ENCODE results near the gene PTGER1.

PTGER1 gene

DNA sequence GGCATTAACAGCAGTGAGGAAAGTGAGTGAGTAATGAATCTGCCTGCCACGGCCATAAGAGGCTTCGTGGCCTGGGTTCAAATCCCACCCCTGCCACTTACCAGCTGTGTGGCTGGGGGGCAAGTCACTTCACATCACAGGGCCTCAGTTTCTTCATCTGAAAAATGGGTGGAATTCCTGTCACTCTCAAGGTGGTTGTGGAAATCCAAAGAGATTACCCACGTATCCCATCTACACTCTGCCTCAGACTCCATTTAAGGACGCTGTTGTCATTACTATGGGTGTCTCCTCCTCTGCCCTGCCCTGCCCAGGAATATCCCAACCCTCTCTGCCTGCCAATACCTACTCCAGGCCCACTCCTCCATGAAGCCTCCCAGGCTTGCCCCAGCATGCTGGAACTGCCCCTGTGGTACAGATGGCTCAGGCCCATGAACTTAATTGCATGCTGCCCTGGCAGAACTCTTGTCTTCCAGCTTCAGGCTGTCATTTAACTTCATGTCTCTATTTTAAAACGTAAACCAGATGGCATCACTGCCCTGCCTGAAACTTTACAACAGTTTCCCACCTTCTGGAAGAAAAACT is 17.7 kb upstream of the PTGER1 start:
- no peak for DNase-seq (ENCODE audit: low spot score in 2 of 2)
- H3K36me3 Mint-ChIP-seq: peaks cover 29% of the 10 kb centered on the region
- H3K4me1 Mint-ChIP-seq: peaks cover 18% of the 10 kb centered on the region
- no peaks in the 10 kb centered on the region for H3K9me3 Mint-ChIP-seq
- H3K4me3 Mint-ChIP-seq: no peak overlapping the region
- ATAC-seq: no peak
- peak overlapping the region; percentile 51 for H3K27ac Mint-ChIP-seq

DNA sequence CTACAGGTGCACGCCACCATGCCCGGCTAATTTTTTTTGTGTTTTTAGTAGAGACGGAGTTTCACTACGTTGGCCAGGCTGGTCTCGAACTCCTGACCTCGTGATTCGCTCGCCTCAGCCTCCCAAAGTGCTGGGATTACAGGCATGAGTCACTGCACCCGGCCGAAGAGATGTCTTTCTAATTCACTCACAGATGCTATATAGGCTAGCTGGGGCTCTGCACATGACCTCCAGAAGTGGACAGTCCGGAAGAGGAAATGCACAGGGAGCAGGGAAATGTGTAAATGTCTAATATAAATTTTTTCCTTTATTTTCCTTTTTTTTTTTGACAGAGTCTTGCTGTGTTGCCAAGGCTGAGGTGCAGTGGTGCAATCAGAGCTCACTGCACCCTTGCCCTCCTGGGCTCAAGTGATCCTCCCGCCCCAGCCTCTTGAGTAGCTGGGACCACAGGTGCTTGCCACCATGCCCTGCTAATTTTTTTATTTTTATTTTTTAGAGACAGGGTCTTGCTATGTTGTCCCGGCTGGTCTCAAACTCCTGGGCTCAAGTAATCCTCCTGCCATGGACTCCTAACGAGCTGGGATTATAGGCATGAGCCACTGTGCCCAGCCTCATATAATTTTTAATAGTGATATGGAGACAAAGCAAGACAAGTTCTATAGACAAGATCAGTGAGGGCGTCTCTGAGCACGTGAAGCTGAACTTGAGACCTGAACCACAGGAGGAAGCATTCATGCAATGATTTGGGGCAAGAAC is 12.4 kb upstream of the PTGER1 start:
- H3K4me1 Mint-ChIP-seq: peaks cover 7% of the 10 kb centered on the region
- H3K9me3 Mint-ChIP-seq: no peaks in the 10 kb centered on the region
- no peak overlapping the region for H3K27ac Mint-ChIP-seq
- ATAC-seq: no peak
- peaks cover 37% of the 10 kb centered on the region for H3K36me3 Mint-ChIP-seq
- no peak overlapping the region for H3K4me3 Mint-ChIP-seq
- DNase-seq (ENCODE audit: low spot score in 2 of 2): no peak

DNA sequence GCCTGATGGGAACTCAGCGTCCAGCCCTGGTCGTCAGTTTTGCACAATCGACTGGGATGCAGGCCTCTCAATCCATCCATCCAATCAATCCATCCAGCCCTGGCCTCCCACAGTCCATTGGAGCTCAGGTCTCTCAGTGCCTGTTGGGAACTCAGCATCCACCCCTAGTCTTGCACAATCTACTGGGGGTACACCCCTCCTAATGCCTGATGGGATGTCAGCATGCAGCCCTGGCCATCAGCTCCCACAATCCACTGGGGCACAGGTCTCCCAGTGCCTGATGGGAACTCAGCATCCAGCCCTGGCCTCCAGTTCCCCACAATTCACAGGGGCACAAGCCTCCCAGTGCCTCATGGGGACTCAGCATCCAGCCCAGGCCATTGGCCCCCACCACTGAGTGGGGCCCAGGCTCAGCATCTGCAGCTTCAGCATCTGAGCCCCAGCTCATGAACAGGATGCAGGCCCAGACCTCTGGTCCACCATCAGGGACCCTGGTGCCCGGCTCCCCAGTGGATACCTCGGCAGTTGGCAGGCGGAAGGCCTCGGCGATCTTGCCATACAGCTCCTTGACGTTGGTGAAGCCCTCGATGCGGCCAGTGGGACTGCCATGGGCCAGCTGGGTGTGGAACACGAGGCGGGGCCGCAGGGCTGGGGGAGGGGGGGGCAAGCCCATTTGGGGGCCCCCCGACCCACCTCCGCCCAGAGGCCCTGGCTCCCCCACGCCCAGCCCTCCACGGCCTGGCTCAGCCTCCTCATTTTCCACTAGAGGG is 7.2 kb upstream of the PTGER1 start:
- ATAC-seq: no peak
- Mint-ChIP-seq H3K4me1 (peaks cover 21% of the 10 kb centered on the region), H3K36me3 (peaks cover 14% of the 10 kb centered on the region), H3K4me3 (no peak overlapping the region), H3K27ac (no peak overlapping the region), H3K9me3 (no peaks in the 10 kb centered on the region)
- DNase-seq (ENCODE audit: low spot score in 2 of 2): no peak

DNA sequence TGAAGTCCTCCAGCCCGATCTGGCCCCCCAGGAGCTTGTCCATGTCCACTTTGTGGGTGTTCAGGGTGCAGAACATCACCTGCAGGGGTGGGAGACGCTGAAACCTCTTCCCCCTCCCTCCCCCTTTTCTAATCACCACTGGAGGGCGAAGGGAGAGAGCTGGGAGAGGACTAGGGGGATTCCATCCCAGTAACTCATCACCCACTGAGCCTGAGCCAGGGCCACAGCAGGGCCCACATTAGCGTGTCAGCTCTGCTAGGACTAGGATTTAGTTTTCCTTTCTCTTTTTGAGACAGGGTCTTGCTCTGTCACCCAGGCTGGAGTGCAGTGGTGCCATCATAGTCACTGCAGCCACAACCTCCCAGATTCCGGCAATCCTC is 5.5 kb upstream of the PTGER1 start:
- no peak for DNase-seq (ENCODE audit: low spot score in 2 of 2)
- peaks cover 6% of the 10 kb centered on the region for H3K36me3 Mint-ChIP-seq
- H3K9me3 Mint-ChIP-seq: no peaks in the 10 kb centered on the region
- H3K4me3 Mint-ChIP-seq: peak overlapping the region; percentile 64
- peak overlapping the region; percentile 80 for H3K27ac Mint-ChIP-seq
- ATAC-seq: peak; percentile 55
- H3K4me1 Mint-ChIP-seq: peaks cover 29% of the 10 kb centered on the region

DNA sequence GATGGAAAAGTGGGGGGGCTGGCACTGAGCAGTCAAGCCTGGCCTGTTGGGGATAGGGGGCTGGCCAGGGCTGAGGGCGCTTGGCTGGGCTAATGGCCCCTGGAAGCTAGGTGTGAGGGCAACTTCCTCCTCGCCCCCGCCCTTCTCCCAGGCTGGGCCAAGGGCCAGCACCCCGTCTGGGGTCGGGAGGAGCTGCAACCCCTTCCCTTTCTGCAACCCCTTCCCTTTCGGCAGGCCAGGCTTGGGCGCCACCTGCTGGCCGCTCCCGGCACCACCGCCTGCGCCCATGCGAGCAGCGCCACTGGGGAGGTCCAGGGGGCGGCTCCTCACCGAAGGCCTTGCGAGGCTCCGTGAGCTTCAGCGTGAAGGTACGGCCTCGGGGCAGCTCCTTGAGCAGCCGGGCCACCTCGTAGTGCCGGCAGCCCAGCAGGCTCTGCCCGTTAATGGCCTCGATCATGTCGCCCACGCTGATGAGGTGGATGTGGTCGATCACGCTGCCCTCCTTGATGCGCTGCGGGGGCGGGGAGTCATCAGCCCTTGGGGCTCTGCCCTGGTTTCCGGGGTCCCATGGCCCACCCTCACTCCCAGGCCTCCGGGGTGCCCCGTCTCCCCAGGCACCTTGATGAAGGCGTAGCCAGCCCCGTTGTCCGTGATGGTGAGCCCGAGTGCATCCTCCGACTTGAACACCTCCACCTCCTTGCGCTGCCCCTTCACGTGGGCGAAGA is 5.0 kb upstream of the PTGER1 start:
- peak overlapping the region; percentile 64 for H3K4me3 Mint-ChIP-seq
- H3K36me3 Mint-ChIP-seq: peaks cover 6% of the 10 kb centered on the region
- H3K9me3 Mint-ChIP-seq: no peaks in the 10 kb centered on the region
- peak; percentile 79 for ATAC-seq
- H3K4me1 Mint-ChIP-seq: peaks cover 35% of the 10 kb centered on the region
- DNase-seq (ENCODE audit: low spot score in 2 of 2): peak; percentile 93 to 94
- peak overlapping the region; percentile 80 for H3K27ac Mint-ChIP-seq

DNA sequence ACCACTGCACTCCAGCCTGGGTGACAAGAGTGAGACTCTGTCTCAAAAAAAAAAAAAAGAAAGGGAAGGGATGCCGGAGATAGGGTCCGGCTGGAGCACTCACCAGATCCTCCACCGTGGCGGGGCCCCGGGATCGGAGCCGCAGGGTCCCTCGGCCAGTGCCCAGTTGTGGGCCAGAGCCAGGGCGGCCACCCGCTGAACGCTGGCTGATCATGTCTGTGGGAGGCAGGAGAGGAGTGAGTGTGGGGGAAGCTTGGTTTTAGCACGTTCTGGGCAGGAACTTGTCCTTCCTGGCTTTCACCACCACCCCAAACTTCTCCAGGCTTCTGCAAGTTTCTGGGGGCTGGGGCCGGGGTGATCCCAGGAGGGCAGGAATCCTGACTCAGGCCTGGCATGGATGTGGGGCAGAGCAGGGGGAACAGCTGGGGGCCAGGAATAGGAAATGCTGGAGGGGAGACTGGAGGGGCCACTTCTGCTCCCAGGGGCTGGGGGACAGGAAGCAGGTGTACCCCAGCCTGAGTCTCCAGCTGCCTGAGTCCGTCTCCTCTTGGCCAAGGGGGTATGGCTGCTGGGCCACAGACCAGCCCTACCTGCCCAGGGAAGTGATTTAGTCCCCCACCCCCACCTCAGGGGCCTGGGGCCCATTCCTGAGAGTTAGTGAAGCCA is 4.3 kb upstream of the PTGER1 start:
- Mint-ChIP-seq H3K4me1 (peaks cover 42% of the 10 kb centered on the region), H3K27ac (no peak overlapping the region), H3K9me3 (no peaks in the 10 kb centered on the region), H3K36me3 (peaks cover 13% of the 10 kb centered on the region), H3K4me3 (no peak overlapping the region)
- no peak for ATAC-seq
- DNase-seq (ENCODE audit: low spot score in 2 of 2): no peak

DNA sequence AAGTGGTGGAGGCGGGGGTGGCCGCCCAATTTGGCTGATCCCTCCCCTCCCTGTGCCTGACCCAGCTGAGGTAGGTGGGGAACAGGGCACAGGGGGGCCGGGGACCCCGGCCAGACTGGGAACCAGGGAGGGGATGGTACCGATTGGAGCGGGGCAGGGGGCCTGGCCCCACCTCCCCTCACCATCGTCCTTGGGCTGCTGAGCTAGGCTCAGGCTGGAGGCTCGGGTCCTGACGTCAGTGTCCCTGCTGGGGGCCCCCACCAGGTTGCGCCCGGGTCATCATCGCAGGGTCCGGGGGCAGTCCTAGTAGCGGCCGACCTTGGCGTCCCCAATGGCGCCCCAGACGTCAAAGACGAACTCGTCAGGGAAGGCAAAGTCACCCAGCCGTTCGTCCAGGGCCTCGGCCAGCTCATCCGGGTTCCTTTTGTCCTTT is 3.0 kb upstream of the PTGER1 start:
- H3K4me1 Mint-ChIP-seq: peaks cover 44% of the 10 kb centered on the region
- ATAC-seq (no peak), DNase-seq (ENCODE audit: low spot score in 2 of 2) (no peak)
- H3K27ac Mint-ChIP-seq: no peak overlapping the region
- peaks cover 15% of the 10 kb centered on the region for H3K36me3 Mint-ChIP-seq
- no peak overlapping the region for H3K4me3 Mint-ChIP-seq
- no peaks in the 10 kb centered on the region for H3K9me3 Mint-ChIP-seq

DNA sequence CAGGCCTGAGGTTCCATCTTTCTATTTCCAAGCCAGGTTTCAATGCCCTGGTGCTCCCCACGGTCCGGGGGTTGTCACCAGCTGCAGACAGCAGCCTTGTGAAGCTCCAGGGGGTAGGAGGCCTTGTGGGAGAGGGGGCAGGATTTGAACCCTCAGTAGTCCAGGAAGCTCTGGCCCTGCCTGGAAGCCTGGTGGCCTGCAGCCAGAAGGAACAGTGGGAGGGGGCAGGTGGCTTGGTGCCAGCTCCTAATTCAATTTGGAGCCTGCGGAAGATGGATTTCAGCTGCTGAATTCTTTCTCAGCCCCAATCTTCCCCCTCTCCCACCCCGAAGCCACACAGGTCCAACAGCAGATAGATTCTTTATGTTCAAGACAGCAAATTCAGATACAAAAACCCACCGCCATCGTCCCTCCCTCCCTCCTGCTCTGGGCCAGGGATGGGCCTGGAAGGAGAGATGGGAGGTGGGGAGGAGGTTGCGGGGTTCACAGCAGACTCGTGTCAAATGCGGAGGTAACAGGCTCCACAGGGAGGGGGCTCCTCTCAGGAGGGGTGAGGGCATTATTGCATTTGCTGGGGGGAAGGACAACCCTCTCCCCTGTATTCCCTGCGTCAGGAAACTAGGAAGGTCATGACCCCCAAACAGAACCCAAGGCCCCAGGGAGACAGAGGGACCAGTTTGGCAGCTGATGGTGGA is 2.4 kb upstream of the PTGER1 start:
- Mint-ChIP-seq H3K9me3 (no peaks in the 10 kb centered on the region), H3K4me1 (peaks cover 50% of the 10 kb centered on the region), H3K27ac (peak overlapping the region; percentile 24), H3K36me3 (peaks cover 20% of the 10 kb centered on the region), H3K4me3 (no peak overlapping the region)
- no peak for ATAC-seq
- DNase-seq (ENCODE audit: low spot score in 2 of 2): no peak

DNA sequence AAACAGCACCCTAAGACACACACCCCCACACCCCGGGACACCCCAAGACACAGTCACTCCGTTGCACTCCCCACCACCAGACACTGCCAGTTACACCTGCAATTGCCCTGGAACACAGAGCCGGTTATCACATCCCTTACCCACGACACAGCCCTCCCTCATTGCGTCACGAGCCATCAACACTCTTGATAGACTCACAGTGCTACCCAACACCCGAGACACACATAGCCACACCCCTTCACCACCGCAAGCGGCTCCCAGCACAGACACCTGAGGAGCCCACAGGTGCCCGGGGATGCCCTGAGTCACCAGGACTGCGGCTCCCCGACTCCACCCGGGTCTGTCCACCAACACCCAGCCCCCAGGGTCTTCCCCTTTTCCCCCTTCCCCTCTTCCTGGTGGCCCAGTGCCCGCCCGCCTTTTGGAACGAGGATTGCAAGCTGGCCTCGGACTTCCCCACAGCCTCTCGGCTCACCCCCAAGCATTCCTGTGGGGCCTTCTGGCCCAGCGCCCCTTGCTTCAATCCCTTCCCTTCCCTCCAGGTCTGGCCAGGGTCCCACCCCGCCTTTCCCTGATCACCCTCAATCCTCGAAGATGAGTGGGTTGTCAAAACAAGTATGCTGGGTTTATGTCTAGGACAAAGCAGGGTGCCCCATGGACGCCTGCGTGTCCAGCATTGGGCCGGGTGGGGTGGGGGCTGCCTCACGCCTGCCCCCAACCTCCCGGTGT is 1.7 kb upstream of the PTGER1 start:
- peak overlapping the region; percentile 24 for H3K27ac Mint-ChIP-seq

DNA sequence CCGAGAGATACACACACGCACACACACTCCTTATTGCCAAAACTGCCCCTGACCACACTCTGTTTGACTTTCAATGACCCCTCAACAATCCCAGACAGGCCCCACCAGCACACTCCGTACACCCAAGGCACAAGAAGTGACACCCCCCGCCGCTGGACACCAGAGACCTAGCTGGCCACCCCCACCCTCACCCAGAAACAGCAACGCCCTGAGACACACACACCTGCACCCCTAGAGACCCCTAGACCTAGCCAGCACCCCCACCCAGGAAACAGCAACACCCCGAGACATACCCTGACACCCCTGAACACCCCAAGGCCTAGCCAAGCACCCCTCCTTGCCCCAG is 1.1 kb upstream of the PTGER1 start:
- DNase-seq (ENCODE audit: low spot score in 2 of 2) (no peak), ATAC-seq (no peak)
- Mint-ChIP-seq H3K4me3 (peak overlapping the region; percentile 29), H3K9me3 (no peaks in the 10 kb centered on the region), H3K27ac (peak overlapping the region; percentile 24), H3K36me3 (peaks cover 33% of the 10 kb centered on the region), H3K4me1 (peaks cover 57% of the 10 kb centered on the region)

More for the DNA sequence above, 1.7 kb upstream of the PTGER1 start:
- H3K4me3 Mint-ChIP-seq: peak overlapping the region; percentile 29
- H3K9me3 Mint-ChIP-seq: no peaks in the 10 kb centered on the region
- no peak for DNase-seq (ENCODE audit: low spot score in 2 of 2)
- ATAC-seq: no peak
- H3K4me1 Mint-ChIP-seq: peaks cover 57% of the 10 kb centered on the region
- peaks cover 28% of the 10 kb centered on the region for H3K36me3 Mint-ChIP-seq

DNA sequence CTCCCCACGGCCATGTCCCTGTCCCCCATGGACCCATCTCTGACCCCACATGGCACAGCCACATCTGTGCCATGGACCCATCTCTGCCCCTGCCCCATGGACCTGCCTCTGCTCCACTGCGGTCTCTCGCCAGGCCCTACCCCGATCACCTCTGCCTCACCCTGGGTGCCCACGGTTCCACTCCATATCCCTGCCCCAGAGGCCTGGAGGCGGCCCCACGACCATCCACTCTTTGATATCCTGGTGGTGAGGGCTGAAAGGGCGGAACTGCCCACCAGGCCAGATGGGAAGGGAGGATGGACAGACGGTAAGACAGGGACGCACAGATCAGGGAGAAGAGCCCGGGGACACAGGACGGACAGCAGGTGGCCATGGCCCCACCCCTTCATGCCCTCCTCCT is 327 bp downstream of the PTGER1 start:
- no peaks in the 10 kb centered on the region for H3K9me3 Mint-ChIP-seq
- H3K4me3 Mint-ChIP-seq: peak overlapping the region; percentile 29
- H3K4me1 Mint-ChIP-seq: peaks cover 48% of the 10 kb centered on the region
- H3K27ac Mint-ChIP-seq: peak overlapping the region; percentile 3
- ATAC-seq: no peak
- H3K36me3 Mint-ChIP-seq: peaks cover 47% of the 10 kb centered on the region
- no peak for DNase-seq (ENCODE audit: low spot score in 2 of 2)

DNA sequence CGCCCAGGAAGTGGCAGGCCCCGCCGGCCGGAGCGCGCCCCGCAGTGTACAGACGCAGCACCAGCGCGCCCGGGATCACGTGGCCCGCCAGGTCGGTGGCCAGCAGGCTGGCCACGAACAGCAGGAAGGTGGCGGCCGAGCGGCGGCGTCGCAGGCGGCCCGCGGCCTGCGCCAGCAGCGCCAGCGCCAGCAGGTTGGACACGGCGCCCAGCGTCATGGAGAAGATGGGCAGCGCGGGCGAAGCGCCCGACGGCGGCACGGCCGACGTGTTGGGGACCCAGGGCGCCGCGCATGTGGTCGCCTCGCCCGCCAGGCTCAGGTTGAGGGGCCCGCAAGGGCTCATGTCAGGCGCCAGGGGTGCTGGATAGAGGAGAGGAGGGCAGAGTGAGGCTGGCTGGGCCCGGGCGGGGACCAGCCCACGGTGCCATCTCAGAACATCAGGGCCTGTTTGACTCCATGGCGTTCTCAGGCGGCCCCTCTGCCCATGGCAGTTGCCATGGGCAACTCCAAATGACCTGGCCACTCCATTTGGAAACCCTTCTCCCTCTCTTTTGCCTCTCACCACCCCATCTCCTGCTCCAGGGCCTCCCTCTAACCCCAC is 1.1 kb downstream of the PTGER1 start:
- peaks cover 43% of the 10 kb centered on the region for H3K4me1 Mint-ChIP-seq
- ATAC-seq: no peak
- no peaks in the 10 kb centered on the region for H3K9me3 Mint-ChIP-seq
- peaks cover 54% of the 10 kb centered on the region for H3K36me3 Mint-ChIP-seq
- no peak for DNase-seq (ENCODE audit: low spot score in 2 of 2)
- H3K4me3 Mint-ChIP-seq: peak overlapping the region; percentile 29
- no peak overlapping the region for H3K27ac Mint-ChIP-seq

DNA sequence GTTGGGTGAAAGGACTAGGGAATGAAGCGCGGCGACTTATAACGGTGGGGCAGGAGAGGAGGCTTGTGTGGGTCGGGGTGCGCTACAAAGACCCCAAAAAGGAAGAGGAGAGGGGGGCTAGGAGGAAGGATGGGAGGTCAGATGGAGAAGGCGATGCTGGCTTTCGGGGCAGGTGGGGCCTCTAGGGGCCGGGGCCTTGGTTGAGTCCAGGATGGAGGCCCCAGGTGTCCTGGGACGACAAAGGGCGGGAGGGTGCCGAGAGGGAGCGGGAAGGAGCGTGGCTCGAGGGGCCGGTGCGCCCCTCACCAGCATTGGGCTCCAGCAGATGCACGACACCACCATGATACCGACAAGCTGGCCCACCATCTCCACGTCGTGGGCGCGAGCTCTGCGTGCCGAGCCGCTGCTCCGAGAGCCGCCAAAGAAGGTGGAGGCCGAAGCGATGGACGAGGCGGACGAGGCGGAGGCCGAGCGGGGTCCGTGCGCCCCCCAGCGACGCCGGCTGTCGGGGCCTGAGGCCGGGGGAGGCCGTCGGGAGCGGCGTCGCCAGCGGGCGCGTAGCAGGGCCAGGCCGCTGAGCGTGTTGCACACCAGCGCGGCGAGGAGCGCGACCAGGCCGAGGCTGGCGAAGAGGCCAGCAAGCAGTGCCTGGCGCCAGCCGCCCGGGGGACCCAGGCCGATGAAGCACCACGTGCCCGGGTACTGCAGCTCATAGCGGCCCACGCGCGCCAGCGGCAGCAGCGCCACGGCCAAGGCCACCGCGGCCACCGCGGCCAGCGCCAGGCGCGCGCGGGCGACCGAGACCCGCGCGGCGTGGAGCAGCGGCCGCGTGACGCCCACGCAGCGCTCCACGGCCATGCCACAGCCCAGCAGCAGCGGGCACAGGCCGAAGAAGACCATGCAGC is 1.8 kb downstream of the PTGER1 start:
- peak overlapping the region; percentile 47 for H3K4me3 Mint-ChIP-seq

More for the DNA sequence above, 1.8 kb downstream of the PTGER1 start:
- Mint-ChIP-seq H3K36me3 (peaks cover 62% of the 10 kb centered on the region), H3K9me3 (no peaks in the 10 kb centered on the region), H3K27ac (no peak overlapping the region), H3K4me1 (peaks cover 43% of the 10 kb centered on the region)
- ATAC-seq (no peak), DNase-seq (ENCODE audit: low spot score in 2 of 2) (no peak)

All from stimulated activated effector memory CD8-positive, alpha-beta T cell treated with anti-CD3 and anti-CD28 coated beads, Interleukin-12 subunit alpha, Interleukin-12 subunit beta, amount 100 ng/mL, for 72 hours (primary cell).